GM19455 (cell line): Measurements from ENCODE around the gene TNP1.

Experiments used
- ATAC-seq: cut with Tn5 transposase; IDR thresholded peaks from one replicate; pipeline ENCODE4 v1.9.1; 2021; ENCODE audit not compliant: unreplicated experiment

TNP1 gene

GRCh38 chr2:216842636-216843035 lies 17.2 kb downstream of the TNP1 start:
- no peak for ATAC-seq

GRCh38 chr2:216839688-216840087 lies 20.2 kb downstream of the TNP1 start:
- ATAC-seq: no peak

- ATAC-seq: no peak
These were observed 21.7 kb downstream of the TNP1 start for GRCh38 chr2:216838151-216838550.

GRCh38 chr2:216837740-216838139 lies 22.1 kb downstream of the TNP1 start:
- ATAC-seq: no peak

- ATAC-seq: no peak
These were observed 26.8 kb downstream of the TNP1 start for GRCh38 chr2:216833061-216833460.

- ATAC-seq: no peak
These were observed 29.5 kb downstream of the TNP1 start for GRCh38 chr2:216830346-216830745.

- no peak for ATAC-seq
These were observed 30.3 kb downstream of the TNP1 start for GRCh38 chr2:216829533-216829932.

GRCh38 chr2:216827073-216827720 lies 32.7 kb downstream of the TNP1 start:
- no peak for ATAC-seq

- no peak for ATAC-seq
These were observed 37.4 kb downstream of the TNP1 start for GRCh38 chr2:216822470-216822869.

GRCh38 chr2:216820709-216821108 lies 39.2 kb downstream of the TNP1 start:
- no peak for ATAC-seq

GRCh38 chr2:216819766-216820165 lies 40.1 kb downstream of the TNP1 start:
- no peak for ATAC-seq

- ATAC-seq: no peak
These were observed 40.8 kb downstream of the TNP1 start for GRCh38 chr2:216819055-216819454.

- no peak for ATAC-seq
These were observed 49.3 kb downstream of the TNP1 start for GRCh38 chr2:216810399-216811160.
